Cardiac fibroblast (primary cell): ENCODE results near the gene C21orf91.

Experiments
- DNase-seq, 2 donors: peaks; one replicate each; pipeline versions ENCODE4 v3.0.0 to v3.0.0-alpha.2; 2010; ENCODE audit warnings: low read depth in 2 of 2
- H3K4me3 ChIP-seq, 2 donors: replicated peaks in 1 of 2; 1 replicate in 1 of 2; 2 replicates in 1 of 2; pipeline ENCODE4 v1.5.1; 2011; ENCODE audit warnings: low read depth in 2 of 2, low read length in 2 of 2, mild to moderate bottlenecking in 2 of 2, moderate library complexity in 1 of 2
- CTCF ChIP-seq: IDR thresholded peaks from one replicate; pipeline ENCODE4 v1.5.1; 2011; ENCODE audit warnings: low read depth, mild to moderate bottlenecking, low read length, inconsistent platforms

C21orf91 gene

GRCh38 chr21:17794518-17795145 lies 24.5 kb downstream of the C21orf91 start:
- H3K4me3 ChIP-seq = no peak overlapping the region
- DNase-seq = no peak
- TF ChIP-seq CTCF = no peak

GRCh38 chr21:17793246-17794123 lies 25.7 kb downstream of the C21orf91 start:
- no peak for TF ChIP-seq CTCF
- peak; percentile 19 to 62 for DNase-seq
- H3K4me3 ChIP-seq = peak overlapping the region in 1 of 2 donors; percentile 36

GRCh38 chr21:17789656-17790055 lies 29.5 kb downstream of the C21orf91 start:
- no peak for TF ChIP-seq CTCF
- DNase-seq = no peak
- no peak overlapping the region for H3K4me3 ChIP-seq

- no peak overlapping the region for H3K4me3 ChIP-seq
- DNase-seq = no peak
These were observed 30.1 kb downstream of the C21orf91 start for GRCh38 chr21:17789069-17789468.

GRCh38 chr21:17786851-17787181 lies 32.3 kb downstream of the C21orf91 start:
- H3K4me3 ChIP-seq = no peak overlapping the region
- DNase-seq = no peak
- TF ChIP-seq CTCF = no peak

More at GRCh38 chr21:17789069-17789468, 30.1 kb downstream of the C21orf91 start:
- no peak for TF ChIP-seq CTCF

GRCh38 chr21:17786071-17786850 lies 32.9 kb downstream of the C21orf91 start:
- TF ChIP-seq CTCF = no peak
- no peak overlapping the region for H3K4me3 ChIP-seq
- no peak for DNase-seq
